ENCODE results near the gene ZBTB5. TPM values are rescaled to one million over a fixed set of nuclear protein-coding genes. Genes with fewer than 3 reads are reported as not detected.
A peak's percentile ranks its signal among the peaks of the same experiment; 100 is the strongest.
"Not testable (repeated sequence)": the region's sequence is repeated elsewhere in the genome, so short reads cannot be mapped to it uniquely, and the experiment has no call there.

The ZBTB5 gene
- polyA plus RNA-seq, 6 donors from 2014 or later = 1.1 to 2.8 (median 1.8) TPM

GRCh38 chr9:37398464-37399025 lies 66.7 kb downstream of the ZBTB5 start:
- peaks cover 30 to 64% (median 45%) of the 10 kb centered on the region in 3 donors for H3K4me1 Mint-ChIP-seq
- H3K27ac Mint-ChIP-seq = peak overlapping the region in 5 of 6 donors; percentile 60 to 91 (median 71)
- peak overlapping the region; percentile 7 to 76 (median 56) for H3K4me3 Mint-ChIP-seq
- no peak for ATAC-seq (ENCODE audit: low read depth in 2 of 2)
- H3K27me3 Mint-ChIP-seq = no peaks in the 10 kb centered on the region
- H3K9me3 Mint-ChIP-seq = no peaks in the 10 kb centered on the region
- no peak for DNase-seq
- H3K36me3 Mint-ChIP-seq = no peaks in the 10 kb centered on the region

GRCh38 chr9:37397948-37398347 lies 67.3 kb downstream of the ZBTB5 start:
- ATAC-seq (ENCODE audit: low read depth in 2 of 2); H3K9me3 Mint-ChIP-seq; H3K27me3 Mint-ChIP-seq; H3K36me3 Mint-ChIP-seq; DNase-seq: not testable (repeated sequence)
- H3K4me3 Mint-ChIP-seq = peak overlapping the region in 3 of 8 donors; percentile 29 to 61 (median 43)
- H3K4me1 Mint-ChIP-seq = peaks cover 24 to 58% (median 39%) of the 10 kb centered on the region in 3 donors
- peak overlapping the region in 3 of 6 donors; percentile 57 to 90 (median 79) for H3K27ac Mint-ChIP-seq

- H3K4me1 Mint-ChIP-seq = peaks cover 23 to 54% (median 37%) of the 10 kb centered on the region in 3 donors
- no peaks in the 10 kb centered on the region for H3K27me3 Mint-ChIP-seq
- peak overlapping the region in 5 of 6 donors; percentile 0 to 81 (median 73) for H3K27ac Mint-ChIP-seq
- DNase-seq (no peak), ATAC-seq (ENCODE audit: low read depth in 2 of 2) (no peak)
- no peaks in the 10 kb centered on the region for H3K9me3 Mint-ChIP-seq
- no peaks in the 10 kb centered on the region for H3K36me3 Mint-ChIP-seq
- H3K4me3 Mint-ChIP-seq = peak overlapping the region in 1 of 8 donors; percentile 47
Observed at GRCh38 chr9:37395663-37396062, 69.6 kb downstream of the ZBTB5 start.

- Mint-ChIP-seq H3K27me3 (no peaks in the 10 kb centered on the region), H3K4me1 (peaks cover 23 to 54% (median 41%) of the 10 kb centered on the region in 3 donors), H3K9me3 (no peaks in the 10 kb centered on the region), H3K4me3 (no peak overlapping the region), H3K36me3 (no peaks in the 10 kb centered on the region), H3K27ac (peak overlapping the region; percentile 7 to 94 (median 82))
- ATAC-seq (ENCODE audit: low read depth in 2 of 2) (no peak), DNase-seq (no peak)
Observed at GRCh38 chr9:37395229-37395628, 70.0 kb downstream of the ZBTB5 start.

- Mint-ChIP-seq H3K4me1 (peaks cover 14 to 58% (median 54%) of the 10 kb centered on the region in 3 donors), H3K27ac (peak overlapping the region in 3 of 6 donors; percentile 27 to 82 (median 78)), H3K4me3 (no peak overlapping the region), H3K36me3 (no peaks in the 10 kb centered on the region), H3K27me3 (no peaks in the 10 kb centered on the region), H3K9me3 (no peaks in the 10 kb centered on the region)
- no peak for ATAC-seq (ENCODE audit: low read depth in 2 of 2)
- DNase-seq = no peak
Observed at GRCh38 chr9:37392272-37392671, 73.0 kb downstream of the ZBTB5 start.

GRCh38 chr9:37390759-37391158 lies 74.5 kb downstream of the ZBTB5 start:
- peak overlapping the region in 6 of 8 donors; percentile 10 to 73 (median 47) for H3K4me3 Mint-ChIP-seq
- peak; percentile 52 for DNase-seq

More at GRCh38 chr9:37390759-37391158, 74.5 kb downstream of the ZBTB5 start:
- Mint-ChIP-seq H3K36me3 (no peaks in the 10 kb centered on the region), H3K9me3 (no peaks in the 10 kb centered on the region), H3K27ac (peak overlapping the region; percentile 89 to 95 (median 91)), H3K27me3 (no peaks in the 10 kb centered on the region), H3K4me1 (peaks cover 20 to 67% (median 63%) of the 10 kb centered on the region in 3 donors)
- peak; percentile 49 to 60 for ATAC-seq (ENCODE audit: low read depth in 2 of 2)

Other genes starting within 250 kb of the ZBTB5 start
- gene GRHPR, start 42.8 kb downstream of the ZBTB5 start, polyA plus RNA-seq (ENCODE audit: low read depth in 6 of 6) = 100 to 1,000 TPM in 5 of 6 donors, 10 to 100 TPM in 1; 90.5 to 185 (median 126) TPM
- 10 to 100 TPM in 3 of 6 donors, 1 to 10 TPM in 3; 5.5 to 15.8 (median 10.4) TPM for gene POLR1E, start 20.5 kb upstream of the ZBTB5 start, polyA plus RNA-seq (ENCODE audit: low read depth in 6 of 6)
- 1 to 10 TPM; 2.7 to 7.8 (median 7.5) TPM for gene FBXO10, start 110.9 kb upstream of the ZBTB5 start, polyA plus RNA-seq (ENCODE audit: low read depth in 6 of 6)
- gene TOMM5, start 127.1 kb upstream of the ZBTB5 start, polyA plus RNA-seq (ENCODE audit: low read depth in 6 of 6) = 100 to 1,000 TPM; 127 to 214 (median 179) TPM
- not detected for gene FRMPD1, start 185.5 kb upstream of the ZBTB5 start, polyA plus RNA-seq (ENCODE audit: low read depth in 6 of 6)

Measured in naive B cell (primary cell).